WTC11 (cell line): ENCODE data around the gene PTPRT. TPM values are rescaled to one million over a fixed set of nuclear protein-coding genes. Genes with fewer than 3 reads are reported as not detected.
A peak's percentile ranks its signal among the peaks of the same experiment; 100 is the strongest.

Source experiments
- ATAC-seq: fragments of 200-7000 bp; cut with Tn5 transposase; 2 replicates; pipeline ENCODE4 v1.10.0; 2021; ENCODE audit warnings: mild to moderate bottlenecking, moderate library complexity
- CTCF ChIA-PET: fragments of 300-600 bp; sonication (Branson Sonifier 250); formaldehyde crosslinking; loops from one replicate; lab custom pipeline; 2021; ENCODE audit warnings: antibody characterized with exemption; lab: Charles Lee
- POLR2A ChIA-PET: fragments of 350-600 bp; sonication (Branson Sonifier 250); formaldehyde crosslinking; loops from one replicate; lab custom pipeline; 2021; ENCODE audit warnings: antibody characterized with exemption; lab: Charles Lee
- DNase-seq: peaks from one replicate; pipeline ENCODE4 v3.0.0; 2021; ENCODE audit warnings: low spot score
- H3K27ac Mint-ChIP-seq: 2 replicates; pipeline ENCODE4 v1.8.0; 2021; ENCODE audit warnings: mixed read lengths
- H3K27me3 Mint-ChIP-seq: 2 replicates; pipeline ENCODE4 v1.8.0; 2021; ENCODE audit warnings: low read depth, mild to moderate bottlenecking, moderate library complexity, mixed read lengths
- H3K36me3 Mint-ChIP-seq: 2 replicates; pipeline ENCODE4 v1.8.0; 2021; ENCODE audit warnings: mixed read lengths
- H3K4me1 Mint-ChIP-seq: 2 replicates; pipeline ENCODE4 v1.8.0; 2022; ENCODE audit warnings: mixed read lengths
- H3K4me3 Mint-ChIP-seq: 2 replicates; pipeline ENCODE4 v1.8.0; 2021; ENCODE audit warnings: mild to moderate bottlenecking, moderate library complexity, mixed read lengths
- H3K9me3 Mint-ChIP-seq: 2 replicates; pipeline ENCODE4 v1.8.0; 2021; ENCODE audit warnings: mixed read lengths
- ELF4 ChIP-seq: sonication (generic); formaldehyde crosslinking; IDR thresholded peaks from 2 replicates; pipeline ENCODE4 v1.8.1; 2022; ENCODE audit warnings: low read depth, mild to moderate bottlenecking, moderate library complexity, missing genetic modification reagents
- ERG ChIP-seq: fragments of 250-450 bp; sonication (Bioruptor Pico); IDR thresholded peaks from 2 replicates; pipeline ENCODE4 v1.8.0; 2021; ENCODE audit warnings: mild to moderate bottlenecking
- GRHL2 ChIP-seq: fragments of 250-450 bp; sonication (Bioruptor Pico); IDR thresholded peaks from 2 replicates; pipeline ENCODE4 v1.8.0; 2022; ENCODE audit warnings: mild to moderate bottlenecking, moderate library complexity; ENCODE audit not compliant: insufficient replicate concordance, severe bottlenecking
- GTF2I ChIP-seq: fragments of 250-450 bp; sonication (Bioruptor Pico); conservative IDR thresholded peaks from 2 replicates; pipeline ENCODE4 v1.4.0; 2021; ENCODE audit warnings: mild to moderate bottlenecking
- IRF2 ChIP-seq: sonication (generic); formaldehyde crosslinking; IDR thresholded peaks from 2 replicates; pipeline ENCODE4 v1.8.0; 2022; ENCODE audit warnings: low read depth, missing genetic modification reagents, borderline replicate concordance
- NR1H2 ChIP-seq: sonication (generic); formaldehyde crosslinking; IDR thresholded peaks from 2 replicates; pipeline ENCODE4 v1.9.0; 2021; ENCODE audit warnings: mild to moderate bottlenecking, moderate library complexity, missing genetic modification reagents
- NR2C2 ChIP-seq: sonication (generic); formaldehyde crosslinking; IDR thresholded peaks from 2 replicates; pipeline ENCODE4 v1.8.0; 2022; ENCODE audit warnings: mild to moderate bottlenecking, missing genetic modification reagents
- RELA ChIP-seq: sonication (generic); formaldehyde crosslinking; IDR thresholded peaks from 2 replicates; pipeline ENCODE4 v1.8.1; 2022; ENCODE audit warnings: missing genetic modification reagents, mild to moderate bottlenecking, borderline replicate concordance
- STAT6 ChIP-seq: sonication (generic); formaldehyde crosslinking; conservative IDR thresholded peaks from 2 replicates; pipeline ENCODE4 v1.8.1; 2023; ENCODE audit warnings: mild to moderate bottlenecking, low read depth, missing genetic modification reagents, moderate library complexity
- TEAD1 ChIP-seq: sonication (generic); formaldehyde crosslinking; IDR thresholded peaks from 2 replicates; pipeline ENCODE4 v1.8.0; 2022; ENCODE audit warnings: mild to moderate bottlenecking, missing genetic modification reagents
- ZBTB43 ChIP-seq: sonication (generic); formaldehyde crosslinking; IDR thresholded peaks from 2 replicates; pipeline ENCODE4 v1.8.1; 2023; ENCODE audit warnings: mild to moderate bottlenecking, missing genetic modification reagents
- ZNF121 ChIP-seq: sonication (generic); formaldehyde crosslinking; IDR thresholded peaks from 2 replicates; pipeline ENCODE4 v1.8.0; 2023; ENCODE audit warnings: missing genetic modification reagents
- ZNF232 ChIP-seq: sonication (generic); formaldehyde crosslinking; IDR thresholded peaks from 2 replicates; pipeline ENCODE4 v1.8.0; 2022; ENCODE audit warnings: mild to moderate bottlenecking, missing genetic modification reagents
- ZNF317 ChIP-seq: sonication (generic); formaldehyde crosslinking; IDR thresholded peaks from 2 replicates; pipeline ENCODE4 v1.8.1; 2023; ENCODE audit warnings: low read depth, mild to moderate bottlenecking, moderate library complexity, missing genetic modification reagents, borderline replicate concordance
- ZNF423 ChIP-seq: fragments of 250-450 bp; sonication (Bioruptor Pico); IDR thresholded peaks from 2 replicates; pipeline ENCODE4 v2.1.2; 2022; ENCODE audit warnings: mild to moderate bottlenecking, moderate library complexity
- total RNA-seq: library from RNA; stranded (reverse); gene quantifications from 3 replicates; pipeline ENCODE4 v1.2.3, GENCODE V29; 2021

PTPRT gene
- total RNA-seq, 1 experiment from 2014 or later: 1.1 TPM

GRCh38 chr20:42401613-42402012 lies 788.1 kb downstream of the PTPRT start (continued):
- TF ChIP-seq NR1H2 (CRISPR knock-in tag) (no peak), ERG (CRISPR knock-in tag) (no peak), GRHL2 (CRISPR knock-in tag) (no peak), NR2C2 (no peak), IRF2 (CRISPR knock-in tag) (no peak), TEAD1 (no peak), STAT6 (CRISPR knock-in tag) (no peak)

- Mint-ChIP-seq H3K27me3 (peaks cover 5% of the 10 kb centered on the region; the same call in 1 of the 2 replicates), H3K36me3 (no peaks in the 10 kb centered on the region), H3K4me3 (no peak overlapping the region), H3K9me3 (peaks cover 5% of the 10 kb centered on the region; the same call in 1 of the 2 replicates), H3K4me1 (peaks cover 20% of the 10 kb centered on the region), H3K27ac (no peak overlapping the region)
- CTCF ChIA-PET: no interaction called here
- POLR2A ChIA-PET: no interaction called here
- no peak for DNase-seq
- TF ChIP-seq RELA (CRISPR knock-in tag) (no peak), ELF4 (CRISPR knock-in tag) (no peak)
- no peak for ATAC-seq
These were observed 789.9 kb downstream of the PTPRT start for GRCh38 chr20:42399802-42400201.

- ChIA-PET POLR2A (interaction anchor here (0.7 kb wide), 1 partner anchor 92 kb away, joined by 4 read pairs; no protein-coding TSS in a partner anchor), CTCF (interaction anchor here (1.2 kb wide), 2 partner anchors 139 to 795 kb away, joined by 3 read pairs; no protein-coding TSS in a partner anchor)
- Mint-ChIP-seq H3K9me3 (peaks cover 19% of the 10 kb centered on the region), H3K4me1 (no peaks in the 10 kb centered on the region; the same call in 1 of the 2 replicates), H3K27me3 (peaks cover 3% of the 10 kb centered on the region; the same call in 1 of the 2 replicates), H3K27ac (peak overlapping the region; percentile 60), H3K36me3 (peaks cover 2% of the 10 kb centered on the region; the same call in 1 of the 2 replicates), H3K4me3 (no peak overlapping the region)
- ATAC-seq: no peak
- TF ChIP-seq RELA (CRISPR knock-in tag) (no peak), TEAD1 (no peak), ERG (CRISPR knock-in tag) (no peak), GTF2I (no peak), ZBTB43 (CRISPR knock-in tag) (no peak), NR1H2 (CRISPR knock-in tag) (no peak), ZNF121 (CRISPR knock-in tag) (no peak), ZNF317 (no peak), ZNF423 (CRISPR knock-in tag) (no peak), ZNF232 (CRISPR knock-in tag) (no peak)
- DNase-seq: no peak
These were observed 797.3 kb downstream of the PTPRT start for GRCh38 chr20:42392442-42392841.
